Central memory CD4-positive, alpha-beta T cell (primary cell): ENCODE results near the gene CFLAR.
"Not testable (repeated sequence)": the region's sequence is repeated elsewhere in the genome, so short reads cannot be mapped to it uniquely, and the experiment has no call there.

Source experiments
- DNase-seq: peaks from one replicate; pipeline ENCODE4 v3.0.0; 2022

Gene CFLAR

DNA sequence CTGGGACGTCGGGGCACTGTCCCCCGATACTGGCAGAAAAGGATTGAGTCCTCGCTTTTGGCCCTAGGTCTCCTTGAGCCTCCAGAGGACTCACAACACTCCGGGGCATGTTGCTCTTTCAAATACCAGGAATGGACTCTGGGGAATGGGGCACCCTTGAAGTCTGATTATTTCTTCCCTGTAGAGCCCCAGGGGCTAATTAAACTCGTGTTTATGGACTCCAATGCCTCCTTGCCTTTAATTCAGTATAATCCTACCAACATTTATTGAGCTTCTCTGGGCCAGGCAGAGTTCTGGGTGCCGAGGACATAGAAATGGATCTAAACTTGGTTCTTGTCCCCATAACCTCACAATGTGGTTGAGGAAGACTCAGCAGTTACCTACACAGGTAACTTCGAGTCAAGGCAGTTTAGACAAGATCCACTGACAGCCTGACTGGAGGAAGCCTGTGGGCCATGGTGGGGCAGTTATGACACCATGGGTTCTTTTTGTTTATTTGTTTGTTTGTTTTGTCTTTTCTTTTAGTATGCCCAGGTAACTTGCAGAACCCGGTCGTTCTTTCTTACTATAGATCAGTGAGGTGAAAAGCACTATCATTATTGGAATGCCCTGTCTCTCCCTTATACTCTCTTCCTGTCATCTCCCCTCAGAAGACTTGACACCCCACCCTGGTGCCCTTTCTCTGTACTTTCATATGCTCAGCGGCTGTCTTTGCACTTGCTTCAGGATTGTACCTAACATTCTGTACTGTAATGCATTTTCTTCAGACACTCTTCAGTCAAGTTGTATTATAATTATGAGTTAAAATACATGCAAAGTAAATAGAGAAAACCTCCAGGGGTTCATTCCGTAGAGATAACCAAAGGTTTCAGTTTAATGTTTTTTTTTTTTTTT, 3.2 kb downstream of the CFLAR start:
- DNase-seq, result no peak

GRCh38 chr2:201122276-201122675, 6.3 kb downstream of the CFLAR start:
- DNase-seq, result no peak

GRCh38 chr2:201126308-201127151, 10.6 kb downstream of the CFLAR start:
- no peak for DNase-seq

- DNase-seq, result no peak
Measured at GRCh38 chr2:201127152-201127511, 11.2 kb downstream of the CFLAR start.

- DNase-seq, result no peak
Measured at GRCh38 chr2:201127570-201127969, 11.6 kb downstream of the CFLAR start.

DNA sequence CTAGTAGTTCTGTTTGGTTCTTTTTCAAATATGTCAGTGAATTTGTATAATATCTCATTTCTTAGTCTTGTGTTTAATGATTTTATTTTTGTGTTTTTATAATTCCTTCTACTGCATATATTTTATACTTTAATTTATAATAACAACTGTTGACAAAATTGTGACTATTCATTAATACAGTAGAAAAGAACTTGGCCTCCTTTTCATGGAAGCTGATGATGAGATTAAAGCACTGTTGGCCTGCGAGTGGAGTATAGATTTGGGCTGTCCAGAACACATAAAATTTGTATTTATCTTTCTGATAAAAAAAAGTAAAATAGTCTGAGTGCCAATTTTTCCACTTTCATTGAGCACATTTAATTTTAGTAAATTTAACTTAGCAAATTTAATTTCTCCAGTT, 12.1 kb downstream of the CFLAR start:
- no peak for DNase-seq

DNA sequence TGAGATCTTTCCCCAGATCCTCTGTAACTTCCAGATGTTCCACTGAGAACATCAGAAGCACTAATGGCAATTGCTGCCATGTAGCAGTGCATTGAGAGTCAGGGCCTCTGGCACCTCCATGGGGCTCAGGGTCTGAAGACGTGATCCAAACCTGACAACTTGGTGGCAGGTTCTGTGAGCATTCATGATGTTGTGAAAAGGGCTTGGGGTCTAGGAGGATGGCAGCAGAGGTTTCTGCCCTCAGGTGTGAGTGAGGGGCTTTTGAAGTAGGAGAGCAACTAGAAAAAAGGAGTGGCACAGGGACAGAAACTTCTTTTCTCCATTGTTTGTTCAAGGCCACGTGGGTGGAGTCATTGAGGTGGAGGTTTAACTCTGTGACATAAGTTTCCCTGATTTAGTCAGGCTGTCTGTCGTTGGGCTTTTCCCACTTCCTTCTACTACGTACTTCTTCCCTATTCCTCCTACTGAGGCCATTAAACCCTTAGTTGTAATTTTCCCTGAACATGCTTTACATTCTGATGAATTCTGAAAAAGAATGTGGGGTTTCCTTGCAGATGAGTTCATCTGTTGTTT, 13.1 kb downstream of the CFLAR start:
- no peak for DNase-seq

DNA sequence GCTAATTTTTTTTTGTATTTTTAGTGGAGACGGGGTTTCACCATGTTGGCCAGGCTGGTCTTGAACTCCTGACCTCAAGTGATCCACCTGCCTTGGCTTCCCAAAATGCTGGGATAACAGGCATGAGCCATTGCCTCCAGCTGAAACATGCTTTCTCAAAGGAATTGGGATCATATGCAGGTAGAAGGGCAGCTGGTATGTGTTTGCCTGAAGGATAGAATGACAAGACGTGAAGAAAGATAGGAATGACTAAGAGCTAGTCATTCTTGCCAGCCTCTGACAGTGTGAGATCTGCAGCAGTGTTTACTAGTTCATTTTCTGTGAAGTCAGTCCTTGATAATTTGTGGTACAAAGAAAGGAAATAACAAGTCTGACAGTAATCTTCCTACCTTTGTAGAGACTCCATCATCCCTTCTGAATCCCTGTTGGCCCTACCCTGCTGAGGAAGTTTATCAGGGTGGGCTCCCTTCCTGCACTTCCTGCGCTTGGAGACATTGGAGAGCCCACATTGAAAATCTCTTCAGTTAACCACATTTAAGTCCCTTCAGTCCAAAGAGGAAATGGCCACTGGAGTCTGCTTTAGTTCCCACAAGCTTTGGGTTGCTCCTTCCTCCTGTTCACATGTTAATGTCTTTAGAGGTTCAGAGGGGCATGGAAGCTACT, 14.7 kb downstream of the CFLAR start:
- DNase-seq, result peak; percentile 57

DNA sequence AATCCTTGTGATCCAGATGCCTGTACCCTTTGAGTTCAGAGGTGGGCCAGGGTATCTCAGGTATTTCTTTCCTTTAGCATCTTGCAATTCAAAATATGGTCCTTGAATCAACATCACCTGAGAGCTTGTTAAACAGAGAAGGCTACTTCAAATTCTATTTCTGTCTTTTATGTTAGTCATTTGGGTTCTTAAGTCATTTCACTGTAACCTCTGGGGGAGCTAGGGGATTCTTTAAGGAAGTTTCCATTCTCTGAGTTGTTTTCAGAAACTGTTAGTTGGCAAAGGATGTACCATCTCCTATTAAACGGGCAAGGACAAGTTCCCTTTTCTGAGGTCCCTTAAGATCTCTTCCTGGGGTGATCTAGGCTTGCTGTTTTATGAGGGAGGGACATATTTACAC, 16.6 kb downstream of the CFLAR start:
- no peak for DNase-seq

DNA sequence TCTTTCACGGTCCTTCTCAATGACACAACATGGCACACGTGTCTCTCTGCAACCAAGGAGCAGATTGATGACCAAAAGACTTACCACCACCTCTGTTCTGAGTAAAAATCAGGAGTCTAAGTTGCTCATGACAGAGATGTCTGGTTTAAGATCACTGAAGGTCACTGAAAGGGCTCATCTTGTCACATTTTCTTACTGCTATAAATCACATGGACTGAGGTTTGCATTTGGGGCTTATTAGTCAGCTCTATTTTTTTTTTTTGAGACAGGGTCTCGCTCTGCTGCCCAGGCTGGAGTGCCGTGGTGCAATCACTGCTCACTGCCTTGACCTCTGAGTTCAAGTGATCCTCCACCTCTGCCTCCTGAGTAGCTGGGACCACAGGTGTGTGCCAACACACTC, 19.4 kb downstream of the CFLAR start:
- no peak for DNase-seq

DNA sequence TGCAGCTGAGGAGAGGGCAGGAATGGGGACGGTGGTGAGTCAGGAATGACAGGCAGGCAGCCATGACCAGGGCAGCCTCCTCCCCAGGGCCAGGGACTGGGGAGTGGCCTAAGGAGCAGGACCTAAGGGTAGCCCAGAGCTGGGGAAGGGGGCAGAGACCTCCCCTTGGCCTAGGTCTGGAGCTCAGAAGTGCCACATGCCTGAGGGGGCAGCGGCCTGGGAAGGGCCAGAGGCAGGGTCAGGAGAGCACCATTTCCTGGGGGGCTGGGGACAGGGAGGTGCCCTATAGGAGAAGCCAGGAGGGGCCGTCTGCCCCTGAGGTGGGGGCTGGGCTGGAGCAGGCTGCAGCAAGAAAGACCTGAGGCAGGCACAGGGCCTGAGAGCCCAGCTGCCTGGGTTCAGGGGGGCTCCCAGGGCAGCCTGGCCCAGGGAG, 20.9 kb downstream of the CFLAR start:
- no peak for DNase-seq

DNA sequence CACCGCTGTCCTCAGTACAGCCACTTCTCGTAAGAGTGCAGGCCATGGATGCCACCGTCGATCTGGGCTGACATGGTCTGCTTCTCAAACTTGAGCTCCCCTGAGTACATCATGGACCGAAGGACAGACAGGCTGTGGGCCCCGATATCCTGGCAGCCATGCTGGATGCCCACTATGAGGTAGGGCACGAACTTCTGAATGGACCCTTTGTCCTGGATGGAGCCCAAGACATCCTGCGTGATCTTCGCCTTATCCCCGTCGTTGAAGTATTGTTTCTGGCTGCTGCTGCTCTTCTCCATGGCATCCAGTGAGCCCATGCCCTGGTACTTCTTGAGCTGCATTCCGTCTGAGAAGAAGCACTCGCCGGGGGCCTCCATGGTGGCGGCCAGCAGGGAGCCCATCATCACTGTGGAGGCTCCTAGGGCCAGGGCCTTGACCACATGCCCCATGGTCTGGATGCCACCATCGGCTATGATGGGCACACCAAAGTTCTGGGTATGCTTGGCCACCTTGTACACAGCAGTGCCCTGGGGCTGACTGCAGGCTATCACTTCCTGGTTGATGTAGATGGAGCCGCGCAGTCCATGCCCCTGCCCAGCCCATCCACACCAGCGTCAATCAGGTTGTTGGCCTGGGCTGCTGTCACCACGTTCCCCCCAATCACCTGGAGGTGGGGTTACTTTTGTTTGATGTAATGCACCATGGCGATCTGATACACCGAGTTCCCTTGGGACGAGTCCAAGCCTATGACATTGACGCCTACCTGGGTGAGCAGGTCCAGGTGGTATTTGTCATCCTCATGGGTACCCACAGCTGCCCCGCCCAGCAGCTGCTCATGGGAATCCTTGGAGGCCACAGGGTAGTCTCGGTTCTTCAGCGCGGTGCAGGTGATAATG, 21.8 kb downstream of the CFLAR start:
- no peak for DNase-seq

DNA sequence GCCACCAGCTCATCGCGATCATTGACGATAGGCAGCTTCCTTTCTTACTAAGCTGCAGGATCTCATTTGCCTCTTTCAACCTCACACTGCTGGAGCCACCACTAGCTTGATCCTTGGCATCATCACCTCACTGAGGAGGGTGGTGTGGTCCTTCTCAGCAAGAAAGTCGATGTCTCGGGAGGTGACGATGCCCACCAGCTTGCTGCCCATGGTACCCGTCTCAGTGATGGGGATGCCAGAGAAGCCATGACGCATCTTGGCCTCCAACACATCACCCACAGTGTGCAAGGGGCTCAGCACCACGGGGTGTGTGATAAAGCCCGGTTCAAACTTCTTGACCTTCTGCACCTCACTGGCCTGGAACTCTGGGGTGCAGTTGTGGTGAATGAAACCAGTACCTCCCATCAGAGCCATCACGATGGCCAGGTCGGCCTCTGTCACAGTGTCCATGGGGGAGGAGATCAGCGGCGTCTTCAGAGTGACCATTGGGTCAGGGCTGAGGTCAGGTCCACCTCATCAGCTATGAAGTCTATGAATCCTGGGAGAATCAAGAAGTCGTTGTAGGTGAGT, 22.5 kb downstream of the CFLAR start:
- no peak for DNase-seq

DNA sequence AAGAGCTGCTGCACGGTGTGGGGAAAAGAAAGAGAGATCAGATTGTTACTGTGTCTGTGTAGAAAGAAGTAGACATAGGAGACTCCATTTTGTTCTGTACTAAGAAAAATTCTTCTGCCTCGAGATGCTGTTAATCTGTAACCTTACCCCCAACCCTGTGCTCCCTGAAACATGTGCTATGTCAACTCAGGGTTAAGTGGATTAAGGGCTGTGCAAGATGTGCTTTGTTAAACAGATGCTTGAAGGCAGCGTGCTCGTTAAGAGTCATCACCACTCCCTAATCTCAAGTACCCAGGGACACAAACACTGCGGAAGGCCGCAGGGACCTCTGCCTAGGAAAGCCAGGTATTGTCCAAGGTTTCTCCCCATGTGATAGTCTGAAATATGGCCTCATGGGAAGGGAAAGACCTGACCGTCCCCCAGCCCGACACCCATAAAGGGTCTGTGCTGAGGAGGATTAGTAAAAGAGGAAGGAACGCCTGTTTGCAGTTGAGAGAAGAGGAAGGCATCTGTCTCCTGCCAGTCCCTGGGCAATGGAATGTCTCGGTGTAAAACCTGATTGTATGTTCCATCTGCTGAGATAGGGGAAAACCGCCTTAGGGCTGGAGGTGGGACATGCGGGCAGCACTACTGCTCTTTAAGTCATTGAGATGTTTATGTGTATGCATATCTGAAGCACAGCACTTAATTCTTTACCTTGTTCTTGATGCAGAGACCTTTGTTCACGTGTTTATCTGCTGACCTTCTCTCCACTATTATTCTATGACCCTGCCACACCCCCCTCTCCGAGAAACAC, 23.2 kb downstream of the CFLAR start:
- not testable (repeated sequence) for DNase-seq

DNA sequence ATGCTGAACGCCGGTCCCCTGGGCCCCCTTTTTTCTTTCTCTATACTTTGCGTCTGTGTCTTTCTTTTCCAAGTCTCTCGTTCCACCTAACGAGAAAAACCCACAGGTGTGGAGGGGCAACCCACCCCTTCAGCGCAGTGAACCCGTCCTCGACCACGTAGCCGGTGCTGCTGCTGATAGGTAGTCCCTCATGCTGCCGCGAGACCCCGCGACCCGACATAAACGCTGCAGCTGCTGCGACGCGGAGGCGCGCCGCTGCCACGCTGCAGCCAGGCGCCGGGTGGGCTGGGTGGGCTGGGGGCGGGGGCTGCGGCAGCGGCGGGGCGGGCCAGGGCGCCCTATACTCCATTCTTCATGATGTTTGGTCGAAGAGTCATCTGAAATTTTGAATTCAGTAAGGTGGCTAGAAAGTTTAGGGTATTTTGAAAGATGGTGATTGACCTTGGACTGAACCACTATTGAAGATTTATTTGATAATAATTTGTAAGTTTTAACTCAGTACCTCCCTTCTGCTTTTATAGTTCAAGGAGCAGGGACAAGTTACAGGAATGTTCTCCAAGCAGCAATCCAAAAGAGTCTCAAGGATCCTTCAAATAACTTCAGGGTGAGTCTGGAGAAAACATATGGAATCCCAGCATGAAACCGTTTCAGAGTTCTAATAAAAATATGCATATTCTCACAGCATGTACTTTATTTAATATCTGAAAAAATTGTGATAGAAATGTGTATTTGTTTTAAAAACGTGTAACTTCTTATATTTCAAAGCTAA, 24.1 kb downstream of the CFLAR start:
- DNase-seq, result no peak

DNA sequence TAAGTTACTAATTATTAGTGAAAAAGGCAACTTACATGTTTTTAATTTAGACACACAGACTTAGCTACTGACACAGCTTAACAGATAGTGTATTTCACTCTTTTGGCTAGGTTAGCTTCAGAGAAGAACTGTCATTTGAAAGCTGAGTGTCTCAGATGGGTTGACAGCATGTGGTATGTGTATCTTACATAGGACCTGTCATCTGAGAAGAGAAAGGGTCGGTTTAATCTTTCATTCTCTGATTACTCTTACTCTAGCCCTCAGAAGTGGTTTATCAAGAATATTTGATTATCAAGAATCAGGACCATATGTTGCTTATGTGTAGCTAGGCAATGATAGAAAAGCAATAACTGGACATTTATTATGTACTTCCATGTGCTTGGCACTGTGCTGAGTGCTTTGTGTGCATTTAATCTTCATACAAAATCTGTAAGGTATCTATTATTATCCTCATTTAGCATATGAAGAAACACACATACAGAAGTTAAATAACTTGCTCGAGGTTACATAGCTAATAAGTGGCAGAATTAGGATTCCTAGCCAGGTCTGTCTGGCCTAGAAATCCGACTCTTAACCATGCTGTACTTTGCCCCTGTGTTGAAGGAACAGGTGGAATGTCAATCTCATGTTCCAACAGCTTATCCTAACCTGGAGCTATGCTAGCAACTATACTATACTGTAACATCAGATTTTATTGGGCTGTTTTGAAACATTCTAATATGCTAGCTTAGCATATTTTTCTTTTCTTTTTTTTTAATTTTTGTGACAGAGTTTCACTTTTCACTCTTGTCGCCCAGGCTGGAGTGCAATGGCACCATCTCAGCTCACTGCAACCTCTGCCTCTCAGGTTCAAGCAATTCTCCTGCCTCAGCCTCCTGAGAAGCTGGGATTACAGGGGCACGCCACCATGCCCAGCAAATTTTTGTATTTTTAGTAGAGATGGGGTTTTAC, 28.4 kb downstream of the CFLAR start:
- DNase-seq, result no peak

GRCh38 chr2:201148434-201148990, 32.5 kb downstream of the CFLAR start:
- no peak for DNase-seq

GRCh38 chr2:201149064-201149820, 33.3 kb downstream of the CFLAR start:
- no peak for DNase-seq
